K562 (cell line): Measurements from ENCODE around the gene ALAS2. TPM values are rescaled to one million over a fixed set of nuclear protein-coding genes. Genes with fewer than 3 reads are reported as not detected.

Experiments used
- ATAC-seq: fragments of 200-7000 bp; cut with Tn5 transposase; 3 replicates; pipeline ENCODE4 v1.9.1; 2020; ENCODE audit warnings: moderate library complexity
- BruUV-seq: library from RNA; stranded (reverse); fragments of 400-500 nt; replicated peaks from 2 replicates; lab custom pipeline; 2021; lab: Mats Ljungman, UMichigan
- CTCF ChIA-PET: fragments of 300-600 bp; formaldehyde crosslinking; extraction: SDS; loops from one replicate; lab custom pipeline; 2021; ENCODE audit warnings: low intra/inter-chr PET ratio; lab: Yijun Ruan, JAX
- POLR2A ChIA-PET: fragments of 300-600, 350-650 bp; sonication (Branson Sonifier 250); formaldehyde crosslinking; extraction: SDS; loops from one replicate; lab custom pipeline; 2021; ENCODE audit warnings: antibody characterized with exemption, inconsistent platforms; lab: Yijun Ruan, JAX
- DNase-seq, 4 experiments: peaks; one replicate each; pipeline versions ENCODE4 v3.0.0 to v3.0.0-alpha.2; 2011 to 2018; ENCODE audit warnings: low spot score in 3 of 4, mixed read lengths in 3 of 4; ENCODE audit errors: extremely low read depth in 1 of 4
- FAIRE-seq: peaks from 2 replicates; lab custom pipeline; 2011; peaks lifted over from hg19 to GRCh38; lab: Jason Lieb, UNC
- H2AFZ ChIP-seq: 2 replicates; pipeline ENCODE4 v1.6.0; 2011; ENCODE audit warnings: low read depth, low read length, control low read depth, inconsistent platforms
- H3K27ac ChIP-seq: fragments of 200-600 bp; 3 replicates; pipeline ENCODE4 v1.8.0; 2011; ENCODE audit warnings: low read depth, mild to moderate bottlenecking, control low read depth, inconsistent platforms, low read length, moderate library complexity, mixed read lengths; ENCODE audit errors: extremely low read depth
- H3K27me3 ChIP-seq, 2 experiments: fragments of 300-600 bp in 1 of 2; 2 replicates in 1 of 2; 3 replicates in 1 of 2; pipeline versions ENCODE4 v1.6.0 to v1.8.0; 2011; ENCODE audit warnings: inconsistent platforms in 2 of 2, low read length in 2 of 2, mild to moderate bottlenecking in 1 of 2, mixed read lengths in 1 of 2, moderate library complexity in 1 of 2; ENCODE audit not compliant: control insufficient read depth in 2 of 2, insufficient read depth in 2 of 2
- H3K36me3 ChIP-seq: fragments of 300-600 bp; 3 replicates; pipeline ENCODE4 v1.8.0; 2011; ENCODE audit warnings: mild to moderate bottlenecking, low read length, inconsistent platforms; ENCODE audit not compliant: control insufficient read depth, insufficient read depth
- H3K4me1 ChIP-seq, 2 experiments: fragments of 200-600 bp in 1 of 2; replicated peaks in 1 of 2; 2 replicates in 1 of 2; 3 replicates in 1 of 2; pipeline versions ENCODE4 v1.5.1 to v1.8.0; 2011; ENCODE audit warnings: inconsistent platforms in 2 of 2, low read length in 2 of 2, mild to moderate bottlenecking in 1 of 2, mixed read lengths in 1 of 2, moderate library complexity in 1 of 2; ENCODE audit not compliant: control insufficient read depth in 2 of 2, insufficient read depth in 2 of 2
- H3K4me2 ChIP-seq: 2 replicates; pipeline ENCODE4 v1.6.1; 2011; ENCODE audit warnings: low read length, control low read depth, inconsistent platforms, mixed read lengths; ENCODE audit not compliant: insufficient read depth
- H3K4me3 ChIP-seq: fragments of 200-600 bp; sonication (generic), shearing (Covaris generic); 2 replicates; pipeline ENCODE4 v1.5.1; 2016; ENCODE audit warnings: control low read depth, inconsistent platforms
- H3K79me2 ChIP-seq: fragments of 200-600 bp; 3 replicates; pipeline ENCODE4 v1.8.0; 2011; ENCODE audit warnings: low read length, inconsistent platforms; ENCODE audit not compliant: control insufficient read depth, insufficient read depth
- H3K9ac ChIP-seq, 2 experiments: 2 replicates each; pipeline versions ENCODE4 v1.6.0 to v1.6.1; 2011; ENCODE audit warnings: low read depth in 2 of 2, low read length in 2 of 2, control low read depth in 1 of 2, inconsistent platforms in 1 of 2, mild to moderate bottlenecking in 1 of 2, mixed read lengths in 1 of 2; ENCODE audit not compliant: insufficient read depth in 1 of 2
- H3K9me1 ChIP-seq: one replicate; pipeline ENCODE4 v1.6.0; 2011; ENCODE audit warnings: inconsistent platforms, mild to moderate bottlenecking, low read length, moderate library complexity; ENCODE audit not compliant: control insufficient read depth, insufficient read depth
- H3K9me3 ChIP-seq: replicated peaks from 2 replicates; pipeline ENCODE4 v1.5.1; 2011; ENCODE audit warnings: low read depth, low read length, inconsistent platforms; ENCODE audit not compliant: control insufficient read depth, insufficient read depth
- H4K20me1 ChIP-seq: replicated peaks from 2 replicates; pipeline ENCODE4 v1.6.1; 2011; ENCODE audit warnings: low read length, inconsistent platforms, mixed read lengths; ENCODE audit not compliant: control insufficient read depth, insufficient read depth
- E2F3 ChIP-seq: fragments of 250-450 bp; sonication (Bioruptor Pico); IDR thresholded peaks from 2 replicates; pipeline ENCODE4 v1.4.0; 2020; ENCODE audit warnings: mild to moderate bottlenecking
- E2F6 ChIP-seq, 2 experiments: IDR thresholded peaks; 2 replicates each; pipeline ENCODE4 v1.6.1; 2011; ENCODE audit warnings: borderline replicate concordance in 1 of 2, control low read depth in 1 of 2, low read depth in 1 of 2, low read length in 1 of 2, mild to moderate bottlenecking in 1 of 2, mixed read lengths in 1 of 2, moderate library complexity in 1 of 2; ENCODE audit not compliant: insufficient read depth in 1 of 2, insufficient read length in 1 of 2, poor library complexity in 1 of 2, severe bottlenecking in 1 of 2; ENCODE audit errors: extremely low read depth in 1 of 2
- MTA1 ChIP-seq: fragments of 450-650 bp; IDR thresholded peaks from 2 replicates; pipeline ENCODE4 v1.6.1; 2017; ENCODE audit warnings: borderline replicate concordance
- WGBS: fragments of 100-300 bp; shearing (Covaris generic); methylation state at CpG from one replicate; pipeline ENCODE4 v1.1.6; 2016; ENCODE audit warnings: low coverage, mixed read lengths; ENCODE audit not compliant: insufficient coverage; ENCODE audit errors: missing lambda C conversion rate; 5-methylcytosine and 5-hydroxymethylcytosine counted together
- in situ Hi-C: fragments of 300-500 bp; cut with MboI; formaldehyde crosslinking; loops from 4 replicates; pipeline ENCODE4 v1.15.0; 2018; ENCODE audit warnings: inconsistent platforms, mixed read lengths
- intact Hi-C: fragments of 100-400 bp; cut with micrococcal nuclease; formaldehyde crosslinking; loops from 2 replicates; pipeline ENCODE4 v1.14.2; 2022
- polyA plus RNA-seq, 8 experiments: library from polyadenylated mRNA; depleted of rRNA in 4 of 8; stranded (reverse) in 5 of 8; unstranded in 3 of 8; fragments of >200 nt; fragmentation: Nextera tagmentation in 2 of 8; fragmentation: Illumina TruSeq in 1 of 8; extraction: Ambion mirVana in 2 of 8; extraction: Trizol in 1 of 8; gene quantifications; 2 replicates each; pipeline versions ENCODE4 v1.2.1 to v1.2.3, GENCODE V29; 2011 to 2014; ENCODE audit warnings: inconsistent platforms in 1 of 8, missing spikeins in 1 of 8
- total RNA-seq, 7 experiments: library from RNA; depleted of rRNA in 6 of 7; stranded (reverse); fragments of >200 nt in 6 of 7; fragmentation: Illumina TruSeq in 2 of 7; extraction: Trizol in 2 of 7; gene quantifications; 2 replicates each; pipeline versions ENCODE4 v1.2.1 to v1.2.3, GENCODE V29; 2011 to 2021; ENCODE audit warnings: low replicate concordance in 1 of 7

The ALAS2 gene
- total and polyA plus RNA-seq, 9 of the 15 experiments (the other 6 are each of a cell fraction or from before 2014, with no cell fraction given) = 14.6 to 101 (median 33.4) TPM

- peak in 1 of 2 experiments; percentile 57 for TF ChIP-seq E2F6 (IDR thresholded peaks at IDR 0.05; ENCODE audit: borderline replicate concordance in 1 of 2, extremely low read depth in 1 of 2, insufficient read depth in 1 of 2, insufficient read length in 1 of 2, low read depth in 1 of 2, low read length in 1 of 2, poor library complexity in 1 of 2, severe bottlenecking in 1 of 2)
Observed at GRCh38 chrX:55074851-55075467, 44.2 kb upstream of the ALAS2 start, which contains the start of gene PAGE2B (continued).

- no peak for FAIRE-seq
- Histone ChIP-seq H3K9ac (no peak overlapping the region), H3K36me3 (no peaks in the 10 kb centered on the region), H3K4me3 (no peak overlapping the region), H2AFZ (no peak overlapping the region), H3K27me3 (no peaks in the 10 kb centered on the region; a peak in 1 of 5 replicates), H3K9me3 (no peaks in the 10 kb centered on the region), H3K9me1 (no peaks in the 10 kb centered on the region), H3K79me2 (no peaks in the 10 kb centered on the region), H3K4me2 (no peak overlapping the region), H3K4me1 (peaks cover 0 to 5% of the 10 kb centered on the region in 2 experiments; a peak in 1 of 5 replicates), H3K27ac (no peak overlapping the region)
- ChIA-PET CTCF (no interaction called here), POLR2A (no interaction called here)
- 0% methylated on average over 1 of the region's 3 CpGs for WGBS
- BruUV-seq = no TSS peak
- ATAC-seq = no peak
- in situ Hi-C loops (loop anchor here (25.0 kb wide), 1 partner anchor 435 kb away; no protein-coding TSS in a partner anchor), intact Hi-C loops (no loop called here)
- no peak for DNase-seq
- TF ChIP-seq E2F3 (CRISPR knock-in tag) (no peak), MTA1 (no peak)
- TF ChIP-seq, all 486 proteins: peak for 0
- no peaks in the 10 kb centered on the region for H4K20me1 ChIP-seq
Observed at GRCh38 chrX:55072286-55072685, 41.5 kb upstream of the ALAS2 start.
